Spleen (tissue), 11 donors: ENCODE measurements around the gene IFIT2. TPM values are rescaled to one million over a fixed set of nuclear protein-coding genes. Genes with fewer than 3 reads are reported as not detected.

Experiments
- DNase-seq: peaks from one replicate; pipeline ENCODE4 v3.0.0-alpha.2; 2020
- H3K27ac ChIP-seq, 8 donors: fragments of 200-600 bp; sonication (generic) in 7 of 8; 1 replicate in 4 of 8; 2 replicates in 4 of 8; pipeline versions ENCODE4 v1.5.0 to v1.8.0; 2016 to 2021; ENCODE audit warnings: inconsistent platforms in 4 of 8, mild to moderate bottlenecking in 4 of 8, moderate library complexity in 1 of 8
- H3K27me3 ChIP-seq, 7 donors: fragments of 200-600 bp; sonication (generic) in 6 of 7; replicated peaks in 1 of 7; 1 replicate in 4 of 7; 2 replicates in 3 of 7; pipeline versions ENCODE4 v1.5.0 to v1.8.0; 2016 to 2021; ENCODE audit warnings: inconsistent platforms in 3 of 7, mild to moderate bottlenecking in 1 of 7
- H3K36me3 ChIP-seq, 6 donors: fragments of 200-600 bp; sonication (generic) in 5 of 6; 1 replicate in 4 of 6; 2 replicates in 2 of 6; pipeline versions ENCODE4 v1.5.0 to v1.8.0; 2016 to 2021; ENCODE audit warnings: inconsistent platforms in 2 of 6
- H3K4me1 ChIP-seq, 6 donors: fragments of 200-600 bp; sonication (generic) in 5 of 6; 1 replicate in 3 of 6; 2 replicates in 3 of 6; pipeline versions ENCODE4 v1.5.0 to v1.8.0; 2016 to 2021; ENCODE audit warnings: inconsistent platforms in 3 of 6
- H3K4me3 ChIP-seq, 8 donors: fragments of 200-600 bp; sonication (generic) in 7 of 8; 1 replicate in 4 of 8; 2 replicates in 4 of 8; pipeline versions ENCODE4 v1.5.0 to v1.8.0; 2016 to 2021; ENCODE audit warnings: inconsistent platforms in 4 of 8, mild to moderate bottlenecking in 4 of 8, moderate library complexity in 2 of 8
- H3K9me3 ChIP-seq, 8 donors: fragments of 200-600 bp; sonication (generic) in 7 of 8; 1 replicate in 4 of 8; 2 replicates in 4 of 8; pipeline versions ENCODE4 v1.5.0 to v1.8.0; 2016 to 2021; ENCODE audit warnings: inconsistent platforms in 4 of 8
- CTCF ChIP-seq, 11 experiments: fragments of 200-600 bp in 7 of 11; fragments of 450-650 bp in 4 of 11; sonication (generic) in 4 of 11; IDR thresholded peaks in 8 of 11; conservative IDR thresholded peaks in 3 of 11; 1 replicate in 7 of 11; 2 replicates in 4 of 11; pipeline versions ENCODE4 v1.4.0 to v1.8.0; 2016 to 2021; ENCODE audit warnings: antibody characterized with exemption in 11 of 11, inconsistent platforms in 4 of 11, mild to moderate bottlenecking in 1 of 11
- POLR2A ChIP-seq, 3 donors: fragments of 450-650 bp; IDR thresholded peaks; one replicate each; pipeline ENCODE4 v1.5.1; 2017; ENCODE audit warnings: antibody characterized with exemption in 3 of 3, mild to moderate bottlenecking in 1 of 3
- POLR2AphosphoS5 ChIP-seq, 3 donors: sonication (generic); formaldehyde crosslinking; IDR thresholded peaks; one replicate each; pipeline ENCODE4 v1.5.1; 2017; ENCODE audit warnings: antibody characterized with exemption in 3 of 3
- WGBS, 5 donors: extraction: QIAGEN DNeasy Blood & Tissue Kit in 3 of 5; methylation state at CpG; one replicate each; pipeline versions ENCODE4 v1.1.5 to v1.1.7; 2013 to 2018; 5-methylcytosine and 5-hydroxymethylcytosine counted together
- intact Hi-C: fragments of 100-400 bp; cut with DNase I; formaldehyde crosslinking; loops from one replicate; pipeline ENCODE4 v1.15.0; 2023; ENCODE audit warnings: low total_unique reads
- polyA plus RNA-seq, 3 donors: library from polyadenylated mRNA; stranded (reverse); fragments of 200-250 nt; gene quantifications; one replicate each; pipeline ENCODE4 v1.2.1, GENCODE V29; 2013
- total RNA-seq, 7 donors: library from RNA; depleted of rRNA in 3 of 7; stranded (reverse); fragments of >200 nt in 3 of 7; fragmentation: NEBNext Ultra II Directional in 4 of 7; extraction: Animal tissue kit (Norgen Biotek cat#: 25700) in 4 of 7; gene quantifications; one replicate each; pipeline versions ENCODE4 v1.1.0 to v1.2.1, GENCODE V29; 2016 to 2021
- donor health status: healthy with polysubstance abuse.
- donor health status: DM: no; HTN: no; CAD: no; lungs with moderate emphysema.
- donor health status: DM: no; HTN: no; CAD: no.
- donor health status: Bipolar disorder and iron deficiency.
- donor health status: healthy.
- donor health status: DM: no; HTN: no; CAD: no.
- donor health status: DM: yes; HTN: yes; CAD: no.

IFIT2 gene
- total and polyA plus RNA-seq, 10 donors, result 6.1 to 22.2 (median 15.9) TPM

DNA sequence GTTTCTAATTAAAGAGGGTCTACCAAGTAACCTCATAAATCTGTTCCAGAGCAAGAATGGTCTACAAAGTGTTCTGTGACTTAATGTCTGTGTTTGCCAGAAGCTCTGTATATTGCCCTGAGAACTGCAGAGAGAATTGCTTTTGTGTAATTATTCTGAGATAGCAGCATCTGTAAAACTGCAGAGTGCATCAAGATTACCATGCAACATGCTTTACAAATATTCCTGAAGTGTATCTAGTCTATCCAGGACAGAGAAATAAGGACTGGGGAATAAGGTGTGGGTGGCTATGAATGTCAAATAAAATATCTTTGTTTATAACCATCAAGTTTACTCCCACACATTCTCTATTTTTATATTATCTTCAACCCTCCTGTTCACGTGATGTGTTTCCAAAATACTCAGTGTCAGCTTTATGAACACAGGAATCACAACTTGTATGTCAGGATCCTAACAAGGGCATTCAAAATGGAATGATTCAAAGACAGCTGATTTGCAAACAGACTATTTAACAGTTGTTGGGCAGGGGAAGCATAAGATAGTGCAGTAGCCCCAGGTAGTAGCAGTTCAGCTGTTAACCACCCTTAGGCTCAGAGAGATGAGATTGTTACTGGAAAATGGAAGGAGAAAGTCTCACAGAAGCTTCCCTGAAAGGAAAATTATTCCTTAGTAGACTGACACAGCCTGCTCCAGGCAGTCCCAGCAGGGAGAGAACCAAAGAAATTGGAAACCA lies 35.0 kb upstream of the IFIT2 start:
- Histone ChIP-seq H3K36me3 (no peaks in the 10 kb centered on the region), H3K27ac (no peak overlapping the region), H3K4me1 (peaks cover 0 to 6% (median 0%) of the 10 kb centered on the region in 6 donors), H3K9me3 (peaks cover 0 to 8% (median 0%) of the 10 kb centered on the region in 8 donors), H3K4me3 (no peak overlapping the region), H3K27me3 (no peaks in the 10 kb centered on the region)
- no peak for DNase-seq
- intact Hi-C loops, result no loop called here
- TF ChIP-seq POLR2AphosphoS5 (IDR thresholded peaks at IDR 0.05) (no peak), CTCF (IDR thresholded peaks at IDR 0.05 in 8 of 11, conservative IDR thresholded peaks at IDR 0.05 in 3 of 11) (no peak), POLR2A (IDR thresholded peaks at IDR 0.05) (no peak)
- WGBS, 5 donors, result 53 to 75% (median 67%) methylated on average over 1 of the region's 1 CpG

GRCh38 chr10:89269433-89270152 lies 32.3 kb upstream of the IFIT2 start:
- Histone ChIP-seq H3K9me3 (peaks cover 0 to under 1% (median 0%) of the 10 kb centered on the region in 8 donors), H3K4me1 (peaks cover 0 to 6% (median 0%) of the 10 kb centered on the region in 6 donors), H3K4me3 (no peak overlapping the region), H3K27ac (no peak overlapping the region), H3K27me3 (no peaks in the 10 kb centered on the region), H3K36me3 (no peaks in the 10 kb centered on the region)
- intact Hi-C loops, result no loop called here
- no peak for TF ChIP-seq POLR2A (IDR thresholded peaks at IDR 0.05)
- no peak for TF ChIP-seq CTCF (IDR thresholded peaks at IDR 0.05 in 8 of 11, conservative IDR thresholded peaks at IDR 0.05 in 3 of 11)
- TF ChIP-seq POLR2AphosphoS5 (IDR thresholded peaks at IDR 0.05), result no peak
- WGBS, 5 donors, result 84 to 92% (median 89%) methylated on average over 3 of the region's 3 CpGs
- DNase-seq, result no peak

DNA sequence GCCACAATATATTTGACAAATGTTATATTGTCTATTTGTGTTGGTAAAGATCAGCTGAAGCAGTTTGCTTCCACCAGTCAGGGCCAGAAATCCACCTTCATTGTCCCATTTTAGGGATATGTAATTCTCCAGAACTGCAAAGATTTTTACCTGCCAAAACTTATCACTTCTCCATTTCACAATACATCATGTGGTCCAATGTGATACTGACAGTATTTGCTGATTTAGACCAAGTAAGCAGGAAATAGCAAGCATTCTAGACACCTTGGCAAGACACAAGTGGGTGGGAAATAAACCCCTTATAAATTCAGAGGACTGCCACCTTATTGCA lies 31.7 kb upstream of the IFIT2 start:
- no peak overlapping the region for H3K27ac ChIP-seq
- DNase-seq, result no peak
- no peak for TF ChIP-seq CTCF (IDR thresholded peaks at IDR 0.05 in 8 of 11, conservative IDR thresholded peaks at IDR 0.05 in 3 of 11)
- no peak for TF ChIP-seq POLR2AphosphoS5 (IDR thresholded peaks at IDR 0.05)
- TF ChIP-seq POLR2A (IDR thresholded peaks at IDR 0.05), result no peak
- H3K4me1 ChIP-seq, result peaks cover 0 to 6% (median 0%) of the 10 kb centered on the region in 6 donors
- H3K27me3 ChIP-seq, result no peaks in the 10 kb centered on the region
- H3K4me3 ChIP-seq, result no peak overlapping the region
- no peaks in the 10 kb centered on the region for H3K9me3 ChIP-seq
- intact Hi-C loops, result no loop called here
- no peaks in the 10 kb centered on the region for H3K36me3 ChIP-seq

- no peaks in the 10 kb centered on the region for H3K9me3 ChIP-seq
- no peaks in the 10 kb centered on the region for H3K27me3 ChIP-seq
- 85 to 100% (median 90%) methylated on average over 2 of the region's 2 CpGs for WGBS, 5 donors
- DNase-seq, result no peak
- peaks cover 0 to 6% (median 0%) of the 10 kb centered on the region in 6 donors for H3K4me1 ChIP-seq
- no peak overlapping the region for H3K4me3 ChIP-seq
- H3K36me3 ChIP-seq, result no peaks in the 10 kb centered on the region
- intact Hi-C loops, result no loop called here
- H3K27ac ChIP-seq, result no peak overlapping the region
- TF ChIP-seq CTCF (IDR thresholded peaks at IDR 0.05 in 8 of 11, conservative IDR thresholded peaks at IDR 0.05 in 3 of 11) (no peak), POLR2AphosphoS5 (IDR thresholded peaks at IDR 0.05) (no peak), POLR2A (IDR thresholded peaks at IDR 0.05) (no peak)
These were observed 30.3 kb upstream of the IFIT2 start for GRCh38 chr10:89271532-89271931.
